Measurements from ENCODE around the gene NT5DC1.

Gene NT5DC1

GRCh38 chr6:116062496-116062895 is 38.2 kb upstream of the NT5DC1 start:
- no peak overlapping the region for H3K4me2 ChIP-seq (ENCODE audit: low read depth, low read length)
- H3K27me3 ChIP-seq (replicated peaks; ENCODE audit: insufficient read depth, low read length) = no peaks in the 10 kb centered on the region
- no peak overlapping the region for H3K27ac ChIP-seq (ENCODE audit: low read length)
- no peak overlapping the region for H3K9ac ChIP-seq (ENCODE audit: low read length)
- H3K4me1 ChIP-seq (ENCODE audit: low read length) = peaks cover 5% of the 10 kb centered on the region
- DNase-seq = no peak
- H2AFZ ChIP-seq (ENCODE audit: low read length) = no peak overlapping the region
- no peaks in the 10 kb centered on the region for H4K20me1 ChIP-seq (ENCODE audit: insufficient read depth, low read length)
- H3F3A ChIP-seq (ENCODE audit: insufficient read depth, low read length) = peaks cover 12% of the 10 kb centered on the region
- H3K9me2 ChIP-seq (replicated peaks; ENCODE audit: insufficient read depth, low read length) = no peaks in the 10 kb centered on the region
- TF ChIP-seq CTCF (IDR thresholded peaks at IDR 0.05; ENCODE audit: low read length) (no peak), EZH2phosphoT487 (IDR thresholded peaks at IDR 0.05; ENCODE audit: low read length) (no peak), EZH2 (optimal IDR thresholded peaks at IDR 0.05; ENCODE audit: low read depth, low read length) (no peak)
- H3K36me3 ChIP-seq (replicated peaks; ENCODE audit: insufficient read depth, low read length) = no peaks in the 10 kb centered on the region
- no peaks in the 10 kb centered on the region for H3K9me3 ChIP-seq (replicated peaks; ENCODE audit: insufficient read depth, low read length)
- no peaks in the 10 kb centered on the region for H3K79me2 ChIP-seq (ENCODE audit: low read length)
- H3K4me3 ChIP-seq (ENCODE audit: low read length) = no peak overlapping the region

GRCh38 chr6:116064666-116065065 is 36.0 kb upstream of the NT5DC1 start:
- Histone ChIP-seq H3K4me3 (ENCODE audit: low read length) (no peak overlapping the region), H3F3A (ENCODE audit: insufficient read depth, low read length) (peaks cover 10% of the 10 kb centered on the region), H3K9me3 (replicated peaks; ENCODE audit: insufficient read depth, low read length) (no peaks in the 10 kb centered on the region), H3K79me2 (ENCODE audit: low read length) (no peaks in the 10 kb centered on the region), H3K27me3 (replicated peaks; ENCODE audit: insufficient read depth, low read length) (no peaks in the 10 kb centered on the region), H4K20me1 (ENCODE audit: insufficient read depth, low read length) (no peaks in the 10 kb centered on the region), H3K9ac (ENCODE audit: low read length) (no peak overlapping the region), H2AFZ (ENCODE audit: low read length) (no peak overlapping the region), H3K9me2 (replicated peaks; ENCODE audit: insufficient read depth, low read length) (no peaks in the 10 kb centered on the region), H3K27ac (ENCODE audit: low read length) (no peak overlapping the region), H3K4me1 (ENCODE audit: low read length) (no peaks in the 10 kb centered on the region), H3K36me3 (replicated peaks; ENCODE audit: insufficient read depth, low read length) (no peaks in the 10 kb centered on the region), H3K4me2 (ENCODE audit: low read depth, low read length) (no peak overlapping the region)
- no peak for TF ChIP-seq EZH2phosphoT487 (IDR thresholded peaks at IDR 0.05; ENCODE audit: low read length)
- TF ChIP-seq CTCF (IDR thresholded peaks at IDR 0.05; ENCODE audit: low read length) = no peak
- no peak for TF ChIP-seq EZH2 (optimal IDR thresholded peaks at IDR 0.05; ENCODE audit: low read depth, low read length)
- no peak for DNase-seq

GRCh38 chr6:116066789-116067188 is 33.9 kb upstream of the NT5DC1 start:
- Histone ChIP-seq H3K36me3 (replicated peaks; ENCODE audit: insufficient read depth, low read length) (no peaks in the 10 kb centered on the region), H3K9me3 (replicated peaks; ENCODE audit: insufficient read depth, low read length) (no peaks in the 10 kb centered on the region), H3K4me3 (ENCODE audit: low read length) (no peak overlapping the region), H3K27ac (ENCODE audit: low read length) (no peak overlapping the region), H3F3A (ENCODE audit: insufficient read depth, low read length) (no peaks in the 10 kb centered on the region), H3K9me2 (replicated peaks; ENCODE audit: insufficient read depth, low read length) (no peaks in the 10 kb centered on the region), H3K9ac (ENCODE audit: low read length) (no peak overlapping the region), H2AFZ (ENCODE audit: low read length) (no peak overlapping the region), H3K4me1 (ENCODE audit: low read length) (no peaks in the 10 kb centered on the region), H3K79me2 (ENCODE audit: low read length) (no peaks in the 10 kb centered on the region), H4K20me1 (ENCODE audit: insufficient read depth, low read length) (no peaks in the 10 kb centered on the region), H3K27me3 (replicated peaks; ENCODE audit: insufficient read depth, low read length) (no peaks in the 10 kb centered on the region), H3K4me2 (ENCODE audit: low read depth, low read length) (no peak overlapping the region)
- no peak for TF ChIP-seq CTCF (IDR thresholded peaks at IDR 0.05; ENCODE audit: low read length)
- no peak for TF ChIP-seq EZH2 (optimal IDR thresholded peaks at IDR 0.05; ENCODE audit: low read depth, low read length)
- TF ChIP-seq EZH2phosphoT487 (IDR thresholded peaks at IDR 0.05; ENCODE audit: low read length) = no peak
- no peak for DNase-seq
